Epithelial cell of proximal tubule (primary cell): Measurements from ENCODE around the gene HLA-DQA1. TPM values are rescaled to one million over a fixed set of nuclear protein-coding genes. Genes with fewer than 3 reads are reported as not detected.
"Not testable (repeated sequence)": the region's sequence is repeated elsewhere in the genome, so short reads cannot be mapped to it uniquely, and the experiment has no call there.

Experiments
- DNase-seq: peaks from one replicate; pipeline ENCODE4 v3.0.0-alpha.2; 2011; ENCODE audit warnings: low read depth
- H3K4me3 ChIP-seq: 2 replicates; pipeline ENCODE4 v1.5.1; 2011; ENCODE audit warnings: low read depth, mild to moderate bottlenecking, low read length
- total RNA-seq: library from RNA; depleted of rRNA; stranded (reverse); fragments of >200 nt; gene quantifications from 2 replicates; pipeline ENCODE4 v1.2.3, GENCODE V29; 2015
- TF ChIP-seq, protein P1 (sequence below): conservative IDR thresholded peaks from 2 replicates; pipeline ENCODE4 v1.5.1; 2012; ENCODE audit warnings: low read depth, mild to moderate bottlenecking, low read length

The HLA-DQA1 gene
- total RNA-seq, 1 donor from 2014 or later: not detected

DNA sequence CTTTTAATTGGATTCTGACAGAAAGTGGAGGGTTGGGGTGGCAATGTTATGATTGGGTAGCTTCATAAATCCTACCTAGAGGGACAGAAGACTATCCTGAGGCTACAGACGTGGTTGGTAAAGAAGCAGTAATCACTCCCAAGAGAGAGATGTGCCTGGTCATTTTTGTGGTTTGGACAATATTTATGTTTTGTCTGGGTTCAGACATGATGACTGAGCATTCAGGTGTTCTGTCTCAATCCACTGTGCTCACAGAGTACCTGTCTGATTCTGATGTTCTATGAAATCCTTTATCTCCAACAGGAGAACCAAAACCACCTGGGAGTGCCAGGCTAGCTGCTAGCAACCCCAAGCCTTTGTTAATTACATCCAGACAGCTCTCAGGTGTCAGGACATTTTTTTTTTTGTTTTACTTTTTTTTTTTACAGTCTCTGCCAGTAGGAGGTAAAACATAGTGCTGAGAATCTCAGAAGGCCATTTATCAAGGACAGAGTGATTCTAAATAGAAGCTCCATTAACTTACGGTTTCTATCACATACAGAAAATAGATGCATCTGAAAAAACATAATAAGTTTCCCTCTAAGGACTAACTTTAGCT lies 1.6 kb upstream of the HLA-DQA1 start:
- TF ChIP-seq, protein P1, sequence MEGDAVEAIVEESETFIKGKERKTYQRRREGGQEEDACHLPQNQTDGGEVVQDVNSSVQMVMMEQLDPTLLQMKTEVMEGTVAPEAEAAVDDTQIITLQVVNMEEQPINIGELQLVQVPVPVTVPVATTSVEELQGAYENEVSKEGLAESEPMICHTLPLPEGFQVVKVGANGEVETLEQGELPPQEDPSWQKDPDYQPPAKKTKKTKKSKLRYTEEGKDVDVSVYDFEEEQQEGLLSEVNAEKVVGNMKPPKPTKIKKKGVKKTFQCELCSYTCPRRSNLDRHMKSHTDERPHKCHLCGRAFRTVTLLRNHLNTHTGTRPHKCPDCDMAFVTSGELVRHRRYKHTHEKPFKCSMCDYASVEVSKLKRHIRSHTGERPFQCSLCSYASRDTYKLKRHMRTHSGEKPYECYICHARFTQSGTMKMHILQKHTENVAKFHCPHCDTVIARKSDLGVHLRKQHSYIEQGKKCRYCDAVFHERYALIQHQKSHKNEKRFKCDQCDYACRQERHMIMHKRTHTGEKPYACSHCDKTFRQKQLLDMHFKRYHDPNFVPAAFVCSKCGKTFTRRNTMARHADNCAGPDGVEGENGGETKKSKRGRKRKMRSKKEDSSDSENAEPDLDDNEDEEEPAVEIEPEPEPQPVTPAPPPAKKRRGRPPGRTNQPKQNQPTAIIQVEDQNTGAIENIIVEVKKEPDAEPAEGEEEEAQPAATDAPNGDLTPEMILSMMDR: no peak
- no peak for DNase-seq
- no peak overlapping the region for H3K4me3 ChIP-seq

DNA sequence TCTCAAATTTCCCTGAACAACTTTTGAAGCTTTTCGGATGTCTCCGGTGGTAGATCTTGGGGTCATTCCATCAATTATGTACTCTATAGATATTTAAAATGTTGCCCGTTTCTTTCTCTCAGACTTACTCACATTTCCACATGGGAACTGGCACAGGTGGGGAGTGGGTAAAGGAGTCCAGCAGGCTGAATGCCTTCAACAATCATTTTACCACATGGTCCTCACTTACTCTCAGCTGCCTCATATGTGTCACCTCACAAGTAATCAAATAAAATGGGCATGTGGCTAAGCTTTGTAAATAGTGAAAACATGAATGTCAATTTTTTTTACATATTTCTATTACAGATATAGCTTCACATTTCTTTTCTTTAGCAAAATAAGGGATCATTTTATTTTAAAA lies 677 bp downstream of the HLA-DQA1 start:
- no peak for DNase-seq
- TF ChIP-seq, protein P1: no peak
- no peak overlapping the region for H3K4me3 ChIP-seq

- TF ChIP-seq, protein P1: no peak
- H3K4me3 ChIP-seq: no peak overlapping the region
- DNase-seq: no peak
These were observed 1.5 kb downstream of the HLA-DQA1 start for GRCh38 chr6:32638532-32639219.

DNA sequence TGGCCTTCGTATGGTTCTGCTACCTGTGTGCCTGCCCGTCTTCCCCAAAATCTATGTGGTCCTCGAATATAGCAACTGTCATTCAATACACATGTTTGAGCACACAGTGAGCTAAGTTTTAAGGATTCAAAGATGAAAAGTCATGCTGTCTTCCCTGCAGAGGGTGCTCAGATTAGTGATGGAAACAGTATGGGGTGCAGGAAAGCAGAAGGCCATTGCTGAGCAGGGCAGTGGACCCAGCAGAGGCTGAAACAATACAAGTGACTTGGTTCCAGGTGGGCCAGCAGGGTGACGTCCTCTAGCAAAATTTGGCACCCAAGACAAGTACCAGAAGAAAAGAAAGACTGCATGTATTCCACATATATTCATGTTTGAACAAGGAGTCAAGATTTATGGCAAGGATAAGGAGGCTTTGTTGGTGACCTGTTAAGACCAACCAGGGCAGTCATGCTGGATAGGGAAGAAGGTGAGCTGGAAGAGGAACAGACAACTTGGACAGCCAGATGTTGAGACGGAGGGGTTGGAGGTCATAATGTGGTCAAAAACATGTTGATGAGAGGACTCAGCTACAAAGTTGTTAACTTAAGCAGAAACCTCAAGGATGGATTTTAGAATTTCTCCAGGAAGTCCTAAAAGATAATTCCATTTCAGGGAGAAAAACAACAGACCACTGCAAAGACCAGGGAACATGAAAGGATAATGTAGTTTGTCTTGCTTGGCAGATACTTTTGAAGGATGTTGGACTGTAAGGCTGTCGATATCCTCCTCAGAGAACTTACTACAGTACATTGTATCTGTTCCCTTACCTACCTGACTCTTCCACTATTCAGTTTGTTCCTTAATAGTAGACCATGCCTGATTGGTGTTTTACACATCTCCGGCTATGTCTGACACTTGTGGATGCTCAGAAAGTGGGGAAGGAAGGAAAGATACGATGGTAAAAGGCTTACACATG lies 2.5 kb downstream of the HLA-DQA1 start:
- H3K4me3 ChIP-seq: no peak overlapping the region
- TF ChIP-seq, protein P1: no peak
- no peak for DNase-seq

DNA sequence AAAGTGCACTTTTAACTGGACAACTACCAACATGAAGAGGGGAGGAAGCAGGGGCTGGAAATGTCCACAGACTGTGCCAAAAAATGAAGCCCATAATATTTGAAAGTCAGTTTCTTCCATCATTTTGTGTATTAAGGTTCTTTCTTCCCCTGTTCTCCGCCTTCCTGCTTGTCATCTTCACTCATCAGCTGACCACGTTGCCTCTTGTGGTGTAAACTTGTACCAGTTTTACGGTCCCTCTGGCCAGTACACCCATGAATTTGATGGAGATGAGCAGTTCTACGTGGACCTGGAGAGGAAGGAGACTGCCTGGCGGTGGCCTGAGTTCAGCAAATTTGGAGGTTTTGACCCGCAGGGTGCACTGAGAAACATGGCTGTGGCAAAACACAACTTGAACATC lies 3.9 kb downstream of the HLA-DQA1 start:
- no peak for DNase-seq
- H3K4me3 ChIP-seq: no peak overlapping the region
- TF ChIP-seq, protein P1: no peak

DNA sequence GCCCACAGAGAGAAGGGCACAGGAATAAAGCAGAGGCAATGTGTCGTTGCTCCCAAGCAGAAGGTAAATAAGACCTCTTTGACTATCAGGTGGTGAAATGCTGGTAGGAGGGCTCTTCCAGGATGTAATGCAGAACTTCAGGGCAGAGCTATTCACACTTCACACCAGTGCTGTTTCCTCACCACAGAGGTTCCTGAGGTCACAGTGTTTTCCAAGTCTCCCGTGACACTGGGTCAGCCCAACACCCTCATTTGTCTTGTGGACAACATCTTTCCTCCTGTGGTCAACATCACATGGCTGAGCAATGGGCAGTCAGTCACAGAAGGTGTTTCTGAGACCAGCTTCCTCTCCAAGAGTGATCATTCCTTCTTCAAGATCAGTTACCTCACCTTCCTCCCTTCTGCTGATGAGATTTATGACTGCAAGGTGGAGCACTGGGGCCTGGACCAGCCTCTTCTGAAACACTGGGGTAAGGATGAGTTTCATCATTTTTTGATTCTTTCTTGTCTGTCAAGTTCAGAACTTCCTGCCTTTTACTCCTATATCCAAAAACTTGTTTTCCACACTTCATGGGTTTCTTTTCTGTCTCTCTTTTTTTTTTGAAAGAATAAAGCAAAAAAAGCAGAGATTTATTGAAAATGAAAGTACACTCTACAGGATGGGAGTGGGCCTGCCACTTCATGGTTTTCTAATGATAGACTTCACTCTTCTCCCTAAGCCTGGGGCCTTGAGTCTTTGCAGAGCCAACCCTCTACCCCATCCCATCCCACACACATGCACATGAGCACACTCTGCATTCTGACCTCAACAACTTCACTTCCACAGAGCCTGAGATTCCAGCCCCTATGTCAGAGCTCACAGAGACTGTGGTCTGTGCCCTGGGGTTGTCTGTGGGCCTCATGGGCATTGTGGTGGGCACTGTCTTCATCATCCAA lies 4.8 kb downstream of the HLA-DQA1 start:
- not testable (repeated sequence) for DNase-seq, H3K4me3 ChIP-seq

DNA sequence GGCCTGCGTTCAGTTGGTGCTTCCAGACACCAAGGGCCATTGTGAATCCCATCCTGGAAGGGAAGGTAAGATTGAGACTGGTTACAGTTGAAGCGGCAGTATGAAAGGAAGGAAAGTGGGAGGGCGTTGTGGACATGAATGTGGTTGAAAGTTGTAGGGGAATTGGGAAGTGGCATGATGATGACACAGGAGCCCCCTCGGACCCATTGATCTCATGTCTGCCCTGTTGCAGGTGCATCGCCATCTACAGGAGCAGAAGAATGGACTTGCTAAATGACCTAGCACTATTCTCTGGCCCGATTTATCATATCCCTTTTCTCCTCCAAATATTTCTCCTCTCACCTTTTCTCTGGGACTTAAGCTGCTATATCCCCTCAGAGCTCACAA lies 5.5 kb downstream of the HLA-DQA1 start:
- H3K4me3 ChIP-seq: no peak overlapping the region
- DNase-seq: no peak
- TF ChIP-seq, protein P1: no peak
